Stimulated activated CD8-positive, alpha-beta memory T cell treated with anti-CD3 and anti-CD28 coated beads, Interleukin-7, amount 100 ng/mL, for 24 hours (primary cell): ENCODE results near the gene EFNA2.
A peak's percentile ranks its signal among the peaks of the same experiment; 100 is the strongest.
"Not testable (repeated sequence)": the region's sequence is repeated elsewhere in the genome, so short reads cannot be mapped to it uniquely, and the experiment has no call there.

Experiments
- DNase-seq: peaks from one replicate; pipeline ENCODE4 v3.0.0-alpha.2; 2020; ENCODE audit warnings: low read depth

Gene EFNA2

DNA sequence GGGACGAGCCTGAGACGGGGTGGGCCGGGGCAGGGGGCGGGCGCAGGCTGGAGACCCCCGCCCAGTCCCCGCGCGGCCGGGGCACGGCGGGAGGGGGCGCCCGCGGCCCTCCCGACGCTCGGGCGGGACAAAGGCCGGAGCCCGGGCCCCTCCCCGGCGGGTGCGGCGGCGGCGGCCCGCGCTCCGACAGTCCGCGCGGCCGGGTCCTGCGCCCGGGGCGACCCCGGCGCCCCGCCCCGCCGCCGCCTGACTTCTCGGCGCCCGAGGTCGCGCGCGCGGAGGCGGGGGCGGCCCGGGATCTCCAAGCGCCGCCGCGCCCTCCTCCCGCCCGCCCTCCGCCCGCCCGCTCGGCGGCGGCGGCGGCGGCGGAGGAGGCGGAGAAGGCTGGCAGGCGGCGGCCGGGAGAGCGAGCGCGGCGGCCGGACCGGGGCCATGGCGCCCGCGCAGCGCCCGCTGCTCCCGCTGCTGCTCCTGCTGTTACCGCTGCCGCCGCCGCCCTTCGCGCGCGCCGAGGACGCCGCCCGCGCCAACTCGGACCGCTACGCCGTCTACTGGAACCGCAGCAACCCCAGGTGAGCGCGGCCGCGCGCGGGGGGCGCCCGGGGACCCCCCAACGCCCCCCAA, at the start of gene EFNA2:
Gene EFNA2 (plus strand): TSS at position 137 of the 624 bp plus-strand sequence. CDS start 296 bp downstream, at position 433.
- no peak for DNase-seq

DNA sequence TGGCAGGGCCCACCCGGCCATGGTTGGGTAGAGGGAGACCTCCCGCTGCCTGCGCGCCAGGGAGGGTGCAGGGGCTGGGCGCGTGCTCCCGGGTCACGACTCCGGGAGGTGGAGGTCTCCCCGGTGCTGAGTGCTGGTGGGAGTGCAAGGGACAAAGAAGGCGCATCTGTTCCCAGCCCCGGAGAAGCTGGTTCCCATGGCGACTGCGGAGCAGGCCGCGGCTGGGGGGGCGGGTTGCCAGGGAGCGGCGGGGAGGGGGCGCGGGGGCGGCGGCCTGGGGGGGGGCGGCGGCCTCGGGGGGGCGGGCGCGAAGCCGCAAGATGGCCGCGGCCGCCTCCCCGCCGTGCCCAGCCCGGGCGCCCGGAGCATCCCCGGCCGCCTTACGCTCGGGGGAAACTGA, 49.1 kb upstream of the EFNA2 start:
- DNase-seq, result no peak

GRCh38 chr19:1237027-1237659, 48.5 kb upstream of the EFNA2 start:
- DNase-seq, result no peak

DNA sequence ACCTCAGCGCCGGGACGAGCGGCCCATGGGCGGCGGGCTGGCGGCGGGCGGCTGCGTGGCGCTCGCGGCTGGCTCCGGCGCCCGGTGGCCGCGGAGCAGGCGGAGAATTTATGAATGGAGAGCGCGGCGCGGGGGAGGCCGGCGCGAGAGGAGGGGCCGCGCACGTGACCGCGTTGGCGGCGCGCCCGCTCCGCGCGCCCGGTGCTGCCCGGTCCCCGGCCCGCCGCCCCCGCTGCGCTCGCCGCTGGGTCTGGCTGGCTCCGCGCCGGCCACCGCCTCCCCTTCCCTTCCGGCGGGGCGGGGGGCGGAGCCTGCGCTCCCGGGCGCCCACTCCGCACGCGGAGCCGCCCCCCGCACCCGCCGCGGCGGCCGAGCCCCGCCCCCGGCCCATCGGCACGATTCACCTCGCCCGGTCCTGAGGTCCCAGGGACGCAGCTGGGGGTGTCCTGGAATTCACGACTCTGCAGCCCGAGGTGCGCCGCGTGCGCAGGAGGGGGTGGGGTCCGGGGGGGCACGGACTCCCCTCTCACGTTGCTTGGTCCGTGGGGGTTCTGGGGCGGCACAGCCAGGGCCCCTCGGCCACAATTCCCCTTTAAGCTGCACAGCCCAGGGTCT, 47.8 kb upstream of the EFNA2 start, which contains the start of gene CBARP:
Gene CBARP (minus strand): TSS at position 252 of the 615 bp plus-strand sequence. CDS start 1,905 bp downstream, outside the sequence.
- DNase-seq, result no peak

GRCh38 chr19:1238369-1239303, 47.0 kb upstream of the EFNA2 start:
- DNase-seq, result no peak

DNA sequence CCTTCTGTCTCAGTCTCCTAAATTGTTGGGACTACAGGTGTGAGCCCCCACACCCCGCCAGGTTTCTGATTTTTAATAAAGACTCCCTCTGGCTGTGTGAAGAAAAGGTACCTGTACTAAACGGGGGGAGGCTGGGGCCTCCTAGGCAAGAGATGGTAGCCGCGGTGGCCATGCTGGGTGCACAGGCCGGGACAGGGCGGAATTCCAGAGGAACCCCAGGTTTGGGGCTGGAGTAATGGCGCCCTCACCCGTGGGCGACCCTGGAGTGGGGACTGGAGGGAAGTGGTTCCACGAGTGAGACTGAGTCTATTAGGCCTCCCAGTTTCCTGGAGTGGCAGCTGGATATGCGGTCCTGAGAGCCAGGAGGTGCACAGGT, 46.3 kb upstream of the EFNA2 start:
- DNase-seq, result no peak

- peak; percentile 78 for DNase-seq
Measured at GRCh38 chr19:1239796-1240737, 45.6 kb upstream of the EFNA2 start.

GRCh38 chr19:1240925-1241324, 44.7 kb upstream of the EFNA2 start:
- DNase-seq, result no peak

DNA sequence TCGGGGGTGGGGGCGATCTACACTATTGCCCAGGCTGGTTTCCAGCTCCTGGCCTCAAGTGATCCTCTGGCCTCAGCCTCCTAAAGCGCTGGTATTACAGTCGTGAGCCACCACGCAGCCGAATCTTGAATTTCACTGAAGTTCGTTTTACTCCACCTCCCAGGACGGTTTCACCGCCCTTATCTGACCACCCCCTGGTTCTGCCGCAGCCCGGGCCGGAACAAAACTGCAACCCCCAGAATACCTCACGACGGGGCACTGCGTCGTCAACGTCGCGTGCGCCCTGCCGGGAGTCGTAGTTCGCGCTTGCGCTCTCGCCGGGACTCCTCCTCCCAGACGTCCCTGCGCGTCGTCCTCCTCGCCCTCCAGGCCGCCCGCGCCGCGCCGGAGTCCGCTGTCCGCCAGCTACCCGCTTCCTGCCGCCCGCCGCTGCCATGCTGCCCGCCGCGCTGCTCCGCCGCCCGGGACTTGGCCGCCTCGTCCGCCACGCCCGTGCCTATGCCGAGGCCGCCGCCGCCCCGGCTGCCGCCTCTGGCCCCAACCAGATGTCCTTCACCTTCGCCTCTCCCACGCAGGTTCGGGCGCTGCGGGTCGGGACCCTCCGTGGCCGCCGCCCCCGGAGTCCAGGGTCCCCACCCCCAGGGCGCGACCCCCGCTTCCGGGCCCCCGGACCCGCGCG, 44.1 kb upstream of the EFNA2 start, which contains the start of gene ATP5F1D:
Gene ATP5F1D (plus strand): TSS at position 335 of the 679 bp plus-strand sequence. CDS start 100 bp downstream, at position 435.
- peak; percentile 84 for DNase-seq

- peak; percentile 72 for DNase-seq
Measured at GRCh38 chr19:1243768-1244692, 41.6 kb upstream of the EFNA2 start.

- no peak for DNase-seq
Measured at GRCh38 chr19:1244693-1245451, 40.8 kb upstream of the EFNA2 start.

DNA sequence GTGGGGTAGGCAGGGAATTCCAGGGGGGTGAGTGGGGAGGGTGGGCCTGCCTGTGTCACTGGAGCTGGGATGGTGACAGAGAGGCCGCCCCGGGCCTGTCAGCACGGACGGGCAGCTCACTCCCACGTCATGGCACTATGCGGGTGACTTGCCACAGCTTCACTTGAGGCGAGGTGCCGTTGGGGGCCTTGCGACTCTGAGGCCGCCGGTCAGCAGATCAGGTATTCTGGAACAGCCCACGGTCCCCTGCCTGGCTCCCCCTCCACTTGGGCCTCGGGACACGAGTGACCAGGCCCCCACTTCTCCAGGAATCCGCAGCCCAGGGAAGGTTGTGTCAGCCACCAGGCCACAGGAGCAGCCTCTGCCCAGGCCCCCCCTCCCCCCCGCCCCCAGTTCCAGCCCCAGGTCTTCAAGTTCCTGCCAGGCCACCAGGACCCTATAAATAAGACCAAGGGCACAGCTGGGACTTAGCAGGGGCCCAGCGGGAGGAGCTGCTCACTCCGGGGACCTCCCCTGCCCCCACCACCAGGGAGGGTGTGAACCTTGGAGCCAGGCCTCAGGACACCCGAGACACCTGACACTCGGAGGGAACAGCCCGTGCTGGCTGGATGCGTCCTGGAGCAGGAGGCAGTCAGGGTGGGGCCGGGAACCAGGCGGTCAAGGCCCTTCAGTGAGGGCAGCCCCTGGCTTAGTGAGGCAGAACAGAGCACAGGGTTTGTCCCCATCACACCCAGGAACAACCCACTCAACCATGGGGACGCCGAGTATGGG, 40.0 kb upstream of the EFNA2 start:
- DNase-seq, result no peak

DNA sequence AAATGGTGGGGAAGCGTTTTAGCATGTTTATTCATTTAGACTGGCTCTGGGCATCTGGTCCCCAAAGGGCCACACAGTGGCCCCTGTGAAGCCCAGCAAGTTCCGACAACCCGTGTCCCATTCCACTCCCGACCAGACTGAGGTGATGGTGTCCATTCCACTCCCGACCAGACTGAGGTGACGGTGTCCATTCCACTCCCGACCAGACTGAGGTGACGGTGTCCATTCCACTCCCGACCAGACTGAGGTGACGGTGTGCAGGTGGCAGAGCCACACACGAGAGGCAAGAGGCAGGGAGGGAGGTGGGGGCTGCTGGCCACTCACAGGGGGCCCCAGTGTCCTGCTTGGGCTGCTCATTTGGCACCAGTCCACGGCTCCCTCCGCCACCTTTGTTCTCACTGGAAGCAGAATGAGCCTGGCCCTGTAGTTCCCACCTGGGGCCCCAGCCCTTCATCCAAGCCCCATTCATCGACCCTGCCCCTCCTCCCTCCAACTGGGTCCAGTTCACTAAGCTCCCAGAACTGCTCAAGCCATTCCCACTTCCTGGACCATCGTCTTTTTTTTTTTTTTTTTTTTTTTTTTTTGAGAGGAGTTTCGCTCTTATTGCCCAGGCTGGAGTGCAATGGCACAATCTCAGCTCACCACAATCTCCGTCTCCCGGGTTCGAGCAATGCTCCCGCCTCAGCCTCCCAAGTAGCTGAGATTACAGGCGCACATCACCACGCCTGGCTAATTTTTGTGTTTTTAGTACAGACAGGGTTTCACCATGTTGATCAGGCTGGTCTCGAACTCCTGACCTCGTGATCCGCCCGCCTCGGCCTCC, 39.2 kb upstream of the EFNA2 start:
- DNase-seq, result not testable (repeated sequence)

DNA sequence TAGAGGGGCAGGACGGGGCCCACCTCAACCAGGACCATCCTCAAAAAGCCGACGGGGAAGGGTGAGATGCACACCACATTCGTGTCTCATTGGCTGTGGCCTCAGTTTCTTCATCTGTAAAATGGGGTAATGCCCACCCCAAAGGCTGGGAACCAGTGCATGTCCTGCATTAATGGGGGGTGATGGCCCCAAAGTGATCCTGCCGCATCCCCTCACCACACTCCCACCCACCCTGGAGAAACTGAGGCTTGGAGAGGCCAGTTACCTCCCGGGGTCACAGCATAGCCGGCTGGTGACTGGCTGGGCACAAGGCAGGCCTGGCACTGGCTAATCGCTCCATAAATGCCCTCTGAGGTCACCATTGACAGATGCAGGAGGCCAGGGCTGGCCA, 37.9 kb upstream of the EFNA2 start:
- DNase-seq, result no peak

GRCh38 chr19:1248139-1248785, 37.4 kb upstream of the EFNA2 start, which contains the start of gene MIDN:
TSS of gene MIDN (plus strand) at chr19:1248583. CDS start at chr19:1250297, 1,714 bp downstream.
- DNase-seq, result no peak

DNA sequence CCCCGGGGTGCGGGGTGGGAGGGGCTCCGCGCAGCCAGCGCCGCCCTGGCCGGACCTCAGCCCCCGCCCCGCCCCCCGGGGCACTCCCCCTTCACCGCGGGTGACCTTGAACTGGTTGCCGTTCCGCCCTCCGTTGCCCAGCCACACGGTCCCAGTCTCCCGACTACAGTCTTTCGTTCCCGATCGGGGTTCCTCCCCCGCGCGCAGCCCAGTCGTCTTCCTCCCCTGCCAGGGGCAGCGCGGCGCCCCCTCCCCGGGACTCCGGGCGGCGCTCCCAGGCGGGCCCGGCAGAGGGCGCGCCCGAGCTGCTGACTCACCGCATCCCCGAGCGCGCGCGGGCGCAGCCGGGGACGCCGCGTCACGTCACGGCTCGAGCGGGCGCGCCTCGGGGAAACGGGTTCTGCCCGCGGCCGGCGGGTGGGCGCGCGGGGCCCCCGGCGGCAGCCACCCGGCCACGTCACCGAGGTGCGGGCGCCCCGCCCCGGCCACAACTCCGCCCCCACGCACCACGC, 36.8 kb upstream of the EFNA2 start:
- DNase-seq, result peak; percentile 61
